HG02763 (cell line): ENCODE data around the gene ASAP2.

ENCODE experiments used
- ATAC-seq: cut with Tn5 transposase; IDR thresholded peaks from one replicate; pipeline ENCODE4 v1.9.1; 2021; ENCODE audit warnings: mild to moderate bottlenecking, moderate library complexity; ENCODE audit not compliant: unreplicated experiment

ASAP2 gene

GRCh38 chr2:9179572-9180201 is 26.9 kb upstream of the ASAP2 start:
- no peak for ATAC-seq

- no peak for ATAC-seq
Measured at GRCh38 chr2:9184361-9184760, 22.3 kb upstream of the ASAP2 start.

GRCh38 chr2:9187620-9188214 is 18.9 kb upstream of the ASAP2 start:
- ATAC-seq = no peak

GRCh38 chr2:9188823-9189222 is 17.8 kb upstream of the ASAP2 start:
- no peak for ATAC-seq

- ATAC-seq = no peak
Measured at GRCh38 chr2:9189901-9190300, 16.7 kb upstream of the ASAP2 start.

- no peak for ATAC-seq
Measured at GRCh38 chr2:9191041-9191481, 15.6 kb upstream of the ASAP2 start.

GRCh38 chr2:9192712-9193111 is 13.9 kb upstream of the ASAP2 start:
- ATAC-seq = no peak

GRCh38 chr2:9194352-9194751 is 12.3 kb upstream of the ASAP2 start:
- ATAC-seq = no peak

GRCh38 chr2:9196637-9197036 is 10.0 kb upstream of the ASAP2 start:
- ATAC-seq = no peak

- no peak for ATAC-seq
Measured at GRCh38 chr2:9197916-9198315, 8.7 kb upstream of the ASAP2 start.

- no peak for ATAC-seq
Measured at GRCh38 chr2:9199716-9200632, 6.6 kb upstream of the ASAP2 start.

- no peak for ATAC-seq
Measured at GRCh38 chr2:9200633-9201015, 6.0 kb upstream of the ASAP2 start.

GRCh38 chr2:9201185-9201891 is 5.3 kb upstream of the ASAP2 start:
- no peak for ATAC-seq

- ATAC-seq = no peak
Measured at GRCh38 chr2:9203006-9203405, 3.6 kb upstream of the ASAP2 start.

- no peak for ATAC-seq
Measured at GRCh38 chr2:9203876-9204275, 2.7 kb upstream of the ASAP2 start.

- no peak for ATAC-seq
Measured at GRCh38 chr2:9204939-9205338, 1.7 kb upstream of the ASAP2 start.

GRCh38 chr2:9205486-9205885 is 1.1 kb upstream of the ASAP2 start:
- no peak for ATAC-seq

GRCh38 chr2:9206991-9207640 is 504 bp downstream of the ASAP2 start:
- no peak for ATAC-seq

- no peak for ATAC-seq
Measured at GRCh38 chr2:9207641-9208311, 1.2 kb downstream of the ASAP2 start.

GRCh38 chr2:9208875-9209274 is 2.3 kb downstream of the ASAP2 start:
- ATAC-seq = no peak
